ENCODE results near the gene OMA1. TPM values are rescaled to one million over a fixed set of nuclear protein-coding genes. Genes with fewer than 3 reads are reported as not detected.
"Not testable (repeated sequence)": the region's sequence is repeated elsewhere in the genome, so short reads cannot be mapped to it uniquely, and the experiment has no call there.

OMA1 gene
- total RNA-seq, 5 donors from 2014 or later (not counting 1 experiment from before 2014, with no cell fraction given): 31.3 to 50.4 (median 43.9) TPM

- Histone ChIP-seq H3K27ac (ENCODE audit: low read length) (no peak overlapping the region), H3K4me1 (ENCODE audit: control insufficient read depth in 1 of 2, extremely low read depth in 1 of 2, insufficient read depth in 2 of 2, low read length in 2 of 2) (no peaks in the 10 kb centered on the region), H3K27me3 (replicated peaks in 1 of 2; ENCODE audit: control insufficient read depth in 2 of 2, extremely low read depth in 1 of 2, insufficient read depth in 2 of 2, low read length in 1 of 2) (peaks cover 0 to 4% of the 10 kb centered on the region in 2 experiments), H3K4me3 (ENCODE audit: control insufficient read depth in 1 of 2, extremely low read depth in 1 of 2, low read length in 1 of 2) (no peak overlapping the region), H3K36me3 (ENCODE audit: control insufficient read depth in 2 of 2, extremely low read depth in 1 of 2, insufficient read depth in 1 of 2, low read length in 1 of 2) (no peaks in the 10 kb centered on the region), H3K9me3 (no peaks in the 10 kb centered on the region)
- DNase-seq (no peak), ATAC-seq (replicated peaks in 1 of 4) (no peak)
- H3K27me3 Mint-ChIP-seq: peaks cover 32 to 44% of the 10 kb centered on the region in 2 donors
- H3K27ac Mint-ChIP-seq: no peak overlapping the region
- no peak overlapping the region for H3K4me3 Mint-ChIP-seq
- no peaks in the 10 kb centered on the region for H3K4me1 Mint-ChIP-seq
- ChIA-PET CTCF (interaction anchor here in 1 of 2 donors (0.6 kb wide), 1 partner anchor 201 kb away, joined by 3 read pairs; no protein-coding TSS in a partner anchor), POLR2A (interaction anchor here in 1 of 2 donors (0.6 kb wide), 1 partner anchor 1399 kb away, joined by 3 read pairs; no protein-coding TSS in a partner anchor)
- WGBS (ENCODE audit: insufficient coverage): 77% methylated on average over 3 of the region's 6 CpGs
- H3K9me3 Mint-ChIP-seq: peaks cover 0 to 3% (median 0%) of the 10 kb centered on the region in 3 donors
- no peaks in the 10 kb centered on the region for H3K36me3 Mint-ChIP-seq
Observed at GRCh38 chr1:58561633-58562032, 15.1 kb upstream of the OMA1 start.

- no peak for ATAC-seq (replicated peaks in 1 of 4)
- Mint-ChIP-seq H3K27me3 (peaks cover 21 to 31% of the 10 kb centered on the region in 2 donors), H3K9me3 (peaks cover 0 to 3% (median 0%) of the 10 kb centered on the region in 3 donors), H3K4me3 (no peak overlapping the region), H3K27ac (no peak overlapping the region), H3K4me1 (no peaks in the 10 kb centered on the region), H3K36me3 (no peaks in the 10 kb centered on the region)
- WGBS (ENCODE audit: insufficient coverage): no CpG with 5 or more reads among the region's 1 CpG
- POLR2A ChIA-PET: no interaction called here
- H3K4me3 ChIP-seq (ENCODE audit: control insufficient read depth in 1 of 2, extremely low read depth in 1 of 2, low read length in 1 of 2): no peak overlapping the region
- H3K4me1 ChIP-seq (ENCODE audit: control insufficient read depth in 1 of 2, extremely low read depth in 1 of 2, insufficient read depth in 2 of 2, low read length in 2 of 2): no peaks in the 10 kb centered on the region
- peaks cover 0 to 2% of the 10 kb centered on the region in 2 experiments for H3K27me3 ChIP-seq (replicated peaks in 1 of 2; ENCODE audit: control insufficient read depth in 2 of 2, extremely low read depth in 1 of 2, insufficient read depth in 2 of 2, low read length in 1 of 2)
- CTCF ChIA-PET: no interaction called here
- no peaks in the 10 kb centered on the region for H3K36me3 ChIP-seq (ENCODE audit: control insufficient read depth in 2 of 2, extremely low read depth in 1 of 2, insufficient read depth in 1 of 2, low read length in 1 of 2)
- H3K27ac ChIP-seq (ENCODE audit: low read length): no peak overlapping the region
- no peaks in the 10 kb centered on the region for H3K9me3 ChIP-seq
- no peak for DNase-seq
Observed at GRCh38 chr1:58555393-58555792, 8.9 kb upstream of the OMA1 start.

- Histone ChIP-seq H3K27ac (ENCODE audit: low read length) (no peak overlapping the region), H3K36me3 (ENCODE audit: control insufficient read depth in 2 of 2, extremely low read depth in 1 of 2, insufficient read depth in 1 of 2, low read length in 1 of 2) (no peaks in the 10 kb centered on the region), H3K9me3 (no peaks in the 10 kb centered on the region), H3K4me3 (ENCODE audit: control insufficient read depth in 1 of 2, extremely low read depth in 1 of 2, low read length in 1 of 2) (no peak overlapping the region), H3K27me3 (replicated peaks in 1 of 2; ENCODE audit: control insufficient read depth in 2 of 2, extremely low read depth in 1 of 2, insufficient read depth in 2 of 2, low read length in 1 of 2) (no peaks in the 10 kb centered on the region), H3K4me1 (ENCODE audit: control insufficient read depth in 1 of 2, extremely low read depth in 1 of 2, insufficient read depth in 2 of 2, low read length in 2 of 2) (peaks cover 0 to 3% of the 10 kb centered on the region in 2 experiments)
- CTCF ChIA-PET: interaction anchor here (0.7 kb wide), 2 partner anchors 16 to 143 kb away, joined by 3 read pairs; no protein-coding TSS in a partner anchor
- Mint-ChIP-seq H3K27ac (no peak overlapping the region), H3K27me3 (peaks cover 9 to 16% of the 10 kb centered on the region in 2 donors), H3K36me3 (no peaks in the 10 kb centered on the region), H3K9me3 (no peaks in the 10 kb centered on the region), H3K4me1 (peaks cover 0 to 5% (median 5%) of the 10 kb centered on the region in 3 donors), H3K4me3 (no peak overlapping the region)
- WGBS (ENCODE audit: insufficient coverage): 88% methylated on average over 3 of the region's 9 CpGs
- ATAC-seq (replicated peaks in 1 of 4) (no peak), DNase-seq (no peak)
- POLR2A ChIA-PET: no interaction called here
Observed at GRCh38 chr1:58551186-58552140, 4.9 kb upstream of the OMA1 start.

- H3K27me3 Mint-ChIP-seq; H3K36me3 Mint-ChIP-seq; DNase-seq; H3K4me3 Mint-ChIP-seq; H3K27ac ChIP-seq (ENCODE audit: low read length); POLR2A ChIA-PET; ATAC-seq (replicated peaks in 1 of 4); H3K9me3 ChIP-seq; H3K4me3 ChIP-seq (ENCODE audit: control insufficient read depth in 1 of 2, extremely low read depth in 1 of 2, low read length in 1 of 2); H3K27ac Mint-ChIP-seq; H3K9me3 Mint-ChIP-seq; H3K36me3 ChIP-seq (ENCODE audit: control insufficient read depth in 2 of 2, extremely low read depth in 1 of 2, insufficient read depth in 1 of 2, low read length in 1 of 2); H3K27me3 ChIP-seq (replicated peaks in 1 of 2; ENCODE audit: control insufficient read depth in 2 of 2, extremely low read depth in 1 of 2, insufficient read depth in 2 of 2, low read length in 1 of 2): not testable (repeated sequence)
- peaks cover 13 to 19% (median 17%) of the 10 kb centered on the region in 3 donors for H3K4me1 Mint-ChIP-seq
- CTCF ChIA-PET: interaction anchor here (0.5 to 4.2 kb wide), 7 partner anchors 10 to 104 kb away, joined by 3 to 33 read pairs (median 4); no protein-coding TSS in a partner anchor
- peaks cover 3 to 17% of the 10 kb centered on the region in 2 experiments for H3K4me1 ChIP-seq (ENCODE audit: control insufficient read depth in 1 of 2, extremely low read depth in 1 of 2, insufficient read depth in 2 of 2, low read length in 2 of 2)
- 95% methylated on average over 3 of the region's 6 CpGs for WGBS (ENCODE audit: insufficient coverage)
Observed at GRCh38 chr1:58549291-58549690, 2.8 kb upstream of the OMA1 start.

GRCh38 chr1:58548371-58548770 lies 1.8 kb upstream of the OMA1 start:
- Mint-ChIP-seq H3K27me3 (peaks cover 3 to 7% of the 10 kb centered on the region in 2 donors), H3K4me1 (peaks cover 16 to 26% (median 18%) of the 10 kb centered on the region in 3 donors), H3K27ac (peak overlapping the region in 1 of 2 donors; percentile 8), H3K9me3 (no peaks in the 10 kb centered on the region), H3K4me3 (no peak overlapping the region), H3K36me3 (no peaks in the 10 kb centered on the region)
- Histone ChIP-seq H3K4me1 (ENCODE audit: control insufficient read depth in 1 of 2, extremely low read depth in 1 of 2, insufficient read depth in 2 of 2, low read length in 2 of 2) (peaks cover 3 to 17% of the 10 kb centered on the region in 2 experiments), H3K9me3 (no peaks in the 10 kb centered on the region), H3K27ac (ENCODE audit: low read length) (no peak overlapping the region), H3K36me3 (ENCODE audit: control insufficient read depth in 2 of 2, extremely low read depth in 1 of 2, insufficient read depth in 1 of 2, low read length in 1 of 2) (no peaks in the 10 kb centered on the region), H3K27me3 (replicated peaks in 1 of 2; ENCODE audit: control insufficient read depth in 2 of 2, extremely low read depth in 1 of 2, insufficient read depth in 2 of 2, low read length in 1 of 2) (no peaks in the 10 kb centered on the region), H3K4me3 (ENCODE audit: control insufficient read depth in 1 of 2, extremely low read depth in 1 of 2, low read length in 1 of 2) (no peak overlapping the region)
- DNase-seq (no peak), ATAC-seq (replicated peaks in 1 of 4) (no peak)
- WGBS (ENCODE audit: insufficient coverage): no CpG with 5 or more reads among the region's 2 CpGs
- POLR2A ChIA-PET: no interaction called here
- CTCF ChIA-PET: interaction anchor here (1.2 to 4.2 kb wide), 4 partner anchors 9 to 33 kb away, joined by 3 to 33 read pairs (median 13); no protein-coding TSS in a partner anchor

Data from T-cell (primary cell).